Colonic mucosa (tissue), 4 donors: ENCODE data around the gene GPR55. TPM values are rescaled to one million over a fixed set of nuclear protein-coding genes. Genes with fewer than 3 reads are reported as not detected.

Experiments used
- DNase-seq: peaks from one replicate; pipeline ENCODE4 v3.0.0-alpha.2; 2020
- H3K27ac ChIP-seq: fragments of 200-600 bp; one replicate; pipeline ENCODE4 v1.8.0; 2021
- H3K27me3 ChIP-seq: fragments of 200-600 bp; one replicate; pipeline ENCODE4 v1.8.0; 2021
- H3K36me3 ChIP-seq: fragments of 200-600 bp; one replicate; pipeline ENCODE4 v1.8.0; 2021
- H3K4me1 ChIP-seq: fragments of 200-600 bp; one replicate; pipeline ENCODE4 v1.8.0; 2021; ENCODE audit warnings: mild to moderate bottlenecking
- H3K4me3 ChIP-seq: fragments of 200-600 bp; one replicate; pipeline ENCODE4 v1.8.0; 2021
- H3K9ac ChIP-seq, 2 donors: one replicate each; pipeline ENCODE4 v1.7.0; 2013; ENCODE audit warnings: control low read depth in 2 of 2, low read depth in 2 of 2, low read length in 2 of 2
- H3K9me3 ChIP-seq: fragments of 200-600 bp; one replicate; pipeline ENCODE4 v1.8.0; 2021
- CTCF ChIP-seq: fragments of 200-600 bp; IDR thresholded peaks from one replicate; pipeline ENCODE4 v1.8.0; 2022; ENCODE audit warnings: antibody characterized with exemption, mild to moderate bottlenecking
- intact Hi-C: fragments of 100-400 bp; cut with DNase I; formaldehyde crosslinking; loops from one replicate; pipeline ENCODE4 v1.14.1; 2022
- total RNA-seq, 2 donors: library from RNA; stranded (reverse); fragmentation: NEBNext Ultra II Directional in 1 of 2; extraction: Animal tissue kit (Norgen Biotek cat#: 25700) in 1 of 2; gene quantifications; one replicate each; pipeline ENCODE4 v1.2.1, GENCODE V29; 2021
- donor health status: healthy.
- donor health status: DM: no; HTN: no; CAD: no.
- donor health status: DM: no; HTN: no; CAD: no.

Gene GPR55
- total RNA-seq, 2 donors from 2014 or later: 0.35 to 1.0 TPM

GRCh38 chr2:230942920-230943896 lies 18.2 kb upstream of the GPR55 start:
- H3K4me3 ChIP-seq: no peak overlapping the region
- no peaks in the 10 kb centered on the region for H3K9me3 ChIP-seq
- DNase-seq: no peak
- intact Hi-C loops: no loop called here
- no peak for TF ChIP-seq CTCF
- H3K27ac ChIP-seq: no peak overlapping the region
- H3K27me3 ChIP-seq: no peaks in the 10 kb centered on the region
- H3K4me1 ChIP-seq: no peaks in the 10 kb centered on the region
- H3K36me3 ChIP-seq: no peaks in the 10 kb centered on the region
- no peak overlapping the region for H3K9ac ChIP-seq

- no peaks in the 10 kb centered on the region for H3K4me1 ChIP-seq
- H3K27ac ChIP-seq: no peak overlapping the region
- H3K4me3 ChIP-seq: no peak overlapping the region
- H3K36me3 ChIP-seq: no peaks in the 10 kb centered on the region
- H3K27me3 ChIP-seq: no peaks in the 10 kb centered on the region
- intact Hi-C loops: no loop called here
- TF ChIP-seq CTCF: no peak
- no peak for DNase-seq
- H3K9ac ChIP-seq: no peak overlapping the region
- no peaks in the 10 kb centered on the region for H3K9me3 ChIP-seq
Observed at GRCh38 chr2:230942371-230942770, 17.3 kb upstream of the GPR55 start.

GRCh38 chr2:230941202-230942180 lies 16.4 kb upstream of the GPR55 start:
- Histone ChIP-seq H3K27me3 (no peaks in the 10 kb centered on the region), H3K9ac (no peak overlapping the region), H3K4me3 (no peak overlapping the region), H3K4me1 (no peaks in the 10 kb centered on the region), H3K9me3 (no peaks in the 10 kb centered on the region), H3K27ac (no peak overlapping the region), H3K36me3 (no peaks in the 10 kb centered on the region)
- no peak for TF ChIP-seq CTCF
- intact Hi-C loops: no loop called here
- peak; percentile 8 for DNase-seq

GRCh38 chr2:230940471-230940815 lies 15.4 kb upstream of the GPR55 start:
- no peaks in the 10 kb centered on the region for H3K9me3 ChIP-seq
- DNase-seq: no peak
- no peaks in the 10 kb centered on the region for H3K27me3 ChIP-seq
- no peak overlapping the region for H3K9ac ChIP-seq
- H3K4me3 ChIP-seq: no peak overlapping the region
- H3K4me1 ChIP-seq: no peaks in the 10 kb centered on the region
- intact Hi-C loops: no loop called here
- no peak for TF ChIP-seq CTCF
- no peaks in the 10 kb centered on the region for H3K36me3 ChIP-seq
- H3K27ac ChIP-seq: no peak overlapping the region

GRCh38 chr2:230939691-230940470 lies 14.8 kb upstream of the GPR55 start:
- no peaks in the 10 kb centered on the region for H3K27me3 ChIP-seq
- H3K27ac ChIP-seq: no peak overlapping the region
- H3K9ac ChIP-seq: no peak overlapping the region
- TF ChIP-seq CTCF: no peak
- H3K9me3 ChIP-seq: no peaks in the 10 kb centered on the region
- H3K4me1 ChIP-seq: no peaks in the 10 kb centered on the region
- no peak overlapping the region for H3K4me3 ChIP-seq
- DNase-seq: no peak
- intact Hi-C loops: no loop called here
- H3K36me3 ChIP-seq: no peaks in the 10 kb centered on the region
